HL-60 (cell line): ENCODE measurements around the gene DNAJC10.

Source experiments
- POLR2AphosphoS5 ChIP-seq: IDR thresholded peaks from 2 replicates; pipeline ENCODE4 v1.6.1; 2012; ENCODE audit warnings: low read depth
- TF ChIP-seq, protein P1 (sequence below): IDR thresholded peaks from one replicate; pipeline ENCODE4 v1.5.1; 2011; ENCODE audit warnings: low read length, control low read depth, inconsistent platforms; ENCODE audit not compliant: insufficient read depth
- TF ChIP-seq, protein P2 (sequence below): IDR thresholded peaks from 2 replicates; pipeline ENCODE4 v1.6.1; 2012; ENCODE audit warnings: low read depth; ENCODE audit not compliant: insufficient replicate concordance

DNA sequence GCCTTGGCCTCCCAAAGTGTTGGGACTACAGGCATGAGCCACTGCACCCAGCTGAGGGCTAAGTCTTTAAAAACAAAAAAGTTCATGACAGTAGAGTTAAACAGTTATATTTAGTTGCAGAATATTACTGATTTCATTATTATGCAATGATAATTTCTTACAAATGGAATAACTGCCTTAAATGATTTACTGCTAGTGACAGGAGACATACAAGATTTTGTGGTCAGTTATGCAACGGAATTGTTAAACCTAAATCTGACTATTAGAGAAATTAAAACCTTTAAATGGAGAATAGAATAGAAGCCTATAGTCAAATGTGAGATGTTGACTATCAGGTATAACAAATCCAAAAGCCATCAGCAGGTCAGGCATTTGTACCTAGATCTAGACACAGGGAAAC, 10.3 kb upstream of the DNAJC10 start:
- TF ChIP-seq, protein P1, sequence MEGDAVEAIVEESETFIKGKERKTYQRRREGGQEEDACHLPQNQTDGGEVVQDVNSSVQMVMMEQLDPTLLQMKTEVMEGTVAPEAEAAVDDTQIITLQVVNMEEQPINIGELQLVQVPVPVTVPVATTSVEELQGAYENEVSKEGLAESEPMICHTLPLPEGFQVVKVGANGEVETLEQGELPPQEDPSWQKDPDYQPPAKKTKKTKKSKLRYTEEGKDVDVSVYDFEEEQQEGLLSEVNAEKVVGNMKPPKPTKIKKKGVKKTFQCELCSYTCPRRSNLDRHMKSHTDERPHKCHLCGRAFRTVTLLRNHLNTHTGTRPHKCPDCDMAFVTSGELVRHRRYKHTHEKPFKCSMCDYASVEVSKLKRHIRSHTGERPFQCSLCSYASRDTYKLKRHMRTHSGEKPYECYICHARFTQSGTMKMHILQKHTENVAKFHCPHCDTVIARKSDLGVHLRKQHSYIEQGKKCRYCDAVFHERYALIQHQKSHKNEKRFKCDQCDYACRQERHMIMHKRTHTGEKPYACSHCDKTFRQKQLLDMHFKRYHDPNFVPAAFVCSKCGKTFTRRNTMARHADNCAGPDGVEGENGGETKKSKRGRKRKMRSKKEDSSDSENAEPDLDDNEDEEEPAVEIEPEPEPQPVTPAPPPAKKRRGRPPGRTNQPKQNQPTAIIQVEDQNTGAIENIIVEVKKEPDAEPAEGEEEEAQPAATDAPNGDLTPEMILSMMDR = no peak
- TF ChIP-seq, protein P2, sequence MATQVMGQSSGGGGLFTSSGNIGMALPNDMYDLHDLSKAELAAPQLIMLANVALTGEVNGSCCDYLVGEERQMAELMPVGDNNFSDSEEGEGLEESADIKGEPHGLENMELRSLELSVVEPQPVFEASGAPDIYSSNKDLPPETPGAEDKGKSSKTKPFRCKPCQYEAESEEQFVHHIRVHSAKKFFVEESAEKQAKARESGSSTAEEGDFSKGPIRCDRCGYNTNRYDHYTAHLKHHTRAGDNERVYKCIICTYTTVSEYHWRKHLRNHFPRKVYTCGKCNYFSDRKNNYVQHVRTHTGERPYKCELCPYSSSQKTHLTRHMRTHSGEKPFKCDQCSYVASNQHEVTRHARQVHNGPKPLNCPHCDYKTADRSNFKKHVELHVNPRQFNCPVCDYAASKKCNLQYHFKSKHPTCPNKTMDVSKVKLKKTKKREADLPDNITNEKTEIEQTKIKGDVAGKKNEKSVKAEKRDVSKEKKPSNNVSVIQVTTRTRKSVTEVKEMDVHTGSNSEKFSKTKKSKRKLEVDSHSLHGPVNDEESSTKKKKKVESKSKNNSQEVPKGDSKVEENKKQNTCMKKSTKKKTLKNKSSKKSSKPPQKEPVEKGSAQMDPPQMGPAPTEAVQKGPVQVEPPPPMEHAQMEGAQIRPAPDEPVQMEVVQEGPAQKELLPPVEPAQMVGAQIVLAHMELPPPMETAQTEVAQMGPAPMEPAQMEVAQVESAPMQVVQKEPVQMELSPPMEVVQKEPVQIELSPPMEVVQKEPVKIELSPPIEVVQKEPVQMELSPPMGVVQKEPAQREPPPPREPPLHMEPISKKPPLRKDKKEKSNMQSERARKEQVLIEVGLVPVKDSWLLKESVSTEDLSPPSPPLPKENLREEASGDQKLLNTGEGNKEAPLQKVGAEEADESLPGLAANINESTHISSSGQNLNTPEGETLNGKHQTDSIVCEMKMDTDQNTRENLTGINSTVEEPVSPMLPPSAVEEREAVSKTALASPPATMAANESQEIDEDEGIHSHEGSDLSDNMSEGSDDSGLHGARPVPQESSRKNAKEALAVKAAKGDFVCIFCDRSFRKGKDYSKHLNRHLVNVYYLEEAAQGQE = no peak
- no peak for TF ChIP-seq POLR2AphosphoS5
